GM12801 (cell line): Measurements from ENCODE around the gene NOP56.

Source experiments
- TF ChIP-seq, protein P1 (sequence below): IDR thresholded peaks from one replicate; pipeline ENCODE4 v1.5.1; 2011; ENCODE audit warnings: control low read depth; ENCODE audit not compliant: insufficient read length; ENCODE audit errors: extremely low read depth

Gene NOP56

DNA sequence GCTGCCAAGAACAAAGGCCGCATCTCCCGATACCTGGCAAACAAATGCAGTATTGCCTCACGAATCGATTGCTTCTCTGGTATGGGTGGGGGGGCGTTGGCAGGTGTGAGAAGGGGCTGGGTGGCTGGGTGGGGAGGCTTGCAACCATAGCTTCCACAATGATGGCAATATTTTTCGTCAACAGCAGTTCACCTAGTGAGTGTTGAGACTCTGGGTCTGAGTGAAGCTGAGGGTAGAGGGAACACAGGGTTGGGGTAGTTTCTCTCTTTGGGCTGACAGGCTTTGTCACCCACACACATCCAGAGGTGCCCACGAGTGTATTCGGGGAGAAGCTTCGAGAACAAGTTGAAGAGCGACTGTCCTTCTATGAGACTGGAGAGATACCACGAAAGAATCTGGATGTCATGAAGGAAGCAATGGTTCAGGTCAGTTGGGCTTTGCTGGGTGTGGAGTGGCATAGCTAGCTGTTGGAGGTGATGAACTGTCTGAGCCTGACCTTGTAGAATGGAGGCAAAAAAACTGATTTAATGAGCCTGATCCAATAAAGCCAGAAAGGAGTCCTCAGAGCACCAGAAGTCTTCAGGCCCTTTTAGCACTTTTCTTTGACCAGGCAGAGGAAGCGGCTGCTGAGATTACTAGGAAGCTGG, 4.2 kb downstream of the NOP56 start:
- TF ChIP-seq, protein P1, sequence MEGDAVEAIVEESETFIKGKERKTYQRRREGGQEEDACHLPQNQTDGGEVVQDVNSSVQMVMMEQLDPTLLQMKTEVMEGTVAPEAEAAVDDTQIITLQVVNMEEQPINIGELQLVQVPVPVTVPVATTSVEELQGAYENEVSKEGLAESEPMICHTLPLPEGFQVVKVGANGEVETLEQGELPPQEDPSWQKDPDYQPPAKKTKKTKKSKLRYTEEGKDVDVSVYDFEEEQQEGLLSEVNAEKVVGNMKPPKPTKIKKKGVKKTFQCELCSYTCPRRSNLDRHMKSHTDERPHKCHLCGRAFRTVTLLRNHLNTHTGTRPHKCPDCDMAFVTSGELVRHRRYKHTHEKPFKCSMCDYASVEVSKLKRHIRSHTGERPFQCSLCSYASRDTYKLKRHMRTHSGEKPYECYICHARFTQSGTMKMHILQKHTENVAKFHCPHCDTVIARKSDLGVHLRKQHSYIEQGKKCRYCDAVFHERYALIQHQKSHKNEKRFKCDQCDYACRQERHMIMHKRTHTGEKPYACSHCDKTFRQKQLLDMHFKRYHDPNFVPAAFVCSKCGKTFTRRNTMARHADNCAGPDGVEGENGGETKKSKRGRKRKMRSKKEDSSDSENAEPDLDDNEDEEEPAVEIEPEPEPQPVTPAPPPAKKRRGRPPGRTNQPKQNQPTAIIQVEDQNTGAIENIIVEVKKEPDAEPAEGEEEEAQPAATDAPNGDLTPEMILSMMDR = no peak

DNA sequence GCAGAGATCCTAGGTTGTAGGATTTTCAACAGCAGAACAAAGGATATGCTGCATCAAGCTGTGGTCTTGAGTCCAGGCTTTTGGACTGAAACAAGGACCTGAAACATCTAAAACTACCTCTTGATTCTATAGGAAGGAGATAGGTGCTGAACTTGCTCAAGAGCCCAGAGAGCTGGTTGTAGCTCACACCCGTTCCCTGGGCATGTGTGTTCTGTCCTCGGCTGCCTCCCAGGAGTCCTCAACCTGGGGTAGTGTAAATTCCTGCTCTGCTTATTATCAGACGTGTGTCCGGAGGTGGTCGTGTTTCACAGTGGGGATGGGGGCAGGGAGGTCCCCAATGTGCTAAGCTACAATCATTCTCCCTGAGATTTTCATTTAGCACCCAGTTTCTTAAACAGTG, 4.8 kb downstream of the NOP56 start:
- TF ChIP-seq, protein P1 = no peak

DNA sequence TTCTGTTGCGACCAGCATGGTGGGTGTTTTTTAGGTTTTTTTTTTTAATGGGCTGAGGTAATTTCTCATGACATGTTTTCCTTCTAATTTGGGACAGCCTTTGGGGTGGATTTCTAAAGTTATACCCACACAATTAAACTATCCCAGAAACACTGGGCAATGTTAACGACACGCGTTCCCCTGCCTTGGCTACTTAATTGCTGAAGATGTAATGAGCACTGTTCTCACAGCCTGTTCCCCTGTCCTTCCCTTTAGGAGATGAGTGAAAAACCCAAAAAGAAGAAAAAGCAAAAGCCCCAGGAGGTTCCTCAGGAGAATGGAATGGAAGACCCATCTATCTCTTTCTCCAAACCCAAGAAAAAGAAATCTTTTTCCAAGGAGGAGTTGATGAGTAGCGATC, 5.2 kb downstream of the NOP56 start:
- TF ChIP-seq, protein P1 = no peak

DNA sequence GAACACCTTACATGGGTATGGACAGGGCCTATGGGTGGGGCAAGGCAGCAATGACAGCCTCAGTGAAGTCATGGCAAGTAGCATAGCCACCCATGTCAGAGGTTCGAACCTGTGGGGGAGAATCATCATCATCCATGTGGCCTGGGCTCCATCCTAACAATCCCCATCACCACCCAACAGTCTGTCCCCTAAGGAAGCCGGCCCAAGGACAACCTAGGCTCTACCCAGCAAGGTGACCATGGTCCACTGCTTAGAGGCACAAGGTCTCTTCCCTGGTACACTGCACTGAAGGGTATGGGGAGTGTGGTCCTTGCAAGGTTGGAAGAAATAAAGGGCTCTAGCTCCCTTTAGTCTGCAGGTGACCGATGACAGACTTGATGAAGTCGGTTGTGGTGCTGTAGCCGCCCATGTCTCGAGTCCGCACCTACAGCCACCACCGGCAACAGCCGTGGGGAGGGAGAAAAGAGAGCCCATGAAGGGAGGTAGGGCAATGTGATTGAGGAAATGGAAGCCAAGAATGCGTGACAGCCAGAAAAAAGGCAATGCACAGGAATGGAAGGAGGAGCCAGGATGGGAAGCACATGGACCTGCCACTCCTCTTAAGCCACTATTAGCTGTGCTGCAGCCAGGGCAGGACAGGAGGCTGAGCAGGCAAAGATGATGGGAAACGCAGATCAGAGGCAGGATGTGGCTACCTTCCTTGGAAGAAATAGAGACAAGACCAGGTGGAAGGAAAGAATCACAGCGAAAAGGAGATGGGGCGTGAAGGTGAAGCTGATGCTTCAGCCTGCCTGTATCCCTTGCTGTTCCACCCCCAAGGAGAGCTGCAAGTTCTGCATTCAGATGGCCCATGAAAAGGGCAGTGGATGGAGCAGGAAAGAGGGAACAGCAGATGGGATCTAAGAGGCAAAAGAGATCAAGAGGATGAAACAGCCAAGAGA, 6.3 kb downstream of the NOP56 start:
- TF ChIP-seq, protein P1 = no peak

DNA sequence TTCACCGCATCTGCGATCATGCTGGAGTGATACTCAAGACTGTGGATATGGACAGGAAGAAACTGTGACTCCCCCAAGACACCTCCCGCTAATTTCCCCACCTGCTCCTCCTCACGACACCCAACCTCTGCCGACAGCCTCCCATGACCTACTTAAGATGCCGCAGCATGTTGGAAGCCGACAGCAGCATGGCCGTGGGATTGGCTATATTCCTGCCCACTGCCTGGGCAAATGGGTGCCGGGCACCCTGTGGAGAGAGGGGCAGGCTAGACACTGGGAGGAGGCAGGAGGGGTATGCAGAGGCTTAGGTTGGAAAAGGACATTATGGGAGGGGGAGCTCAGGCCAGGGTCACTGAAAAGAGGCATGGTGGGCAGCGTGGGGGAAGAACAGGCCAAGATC, 7.1 kb downstream of the NOP56 start:
- TF ChIP-seq, protein P1 = no peak

DNA sequence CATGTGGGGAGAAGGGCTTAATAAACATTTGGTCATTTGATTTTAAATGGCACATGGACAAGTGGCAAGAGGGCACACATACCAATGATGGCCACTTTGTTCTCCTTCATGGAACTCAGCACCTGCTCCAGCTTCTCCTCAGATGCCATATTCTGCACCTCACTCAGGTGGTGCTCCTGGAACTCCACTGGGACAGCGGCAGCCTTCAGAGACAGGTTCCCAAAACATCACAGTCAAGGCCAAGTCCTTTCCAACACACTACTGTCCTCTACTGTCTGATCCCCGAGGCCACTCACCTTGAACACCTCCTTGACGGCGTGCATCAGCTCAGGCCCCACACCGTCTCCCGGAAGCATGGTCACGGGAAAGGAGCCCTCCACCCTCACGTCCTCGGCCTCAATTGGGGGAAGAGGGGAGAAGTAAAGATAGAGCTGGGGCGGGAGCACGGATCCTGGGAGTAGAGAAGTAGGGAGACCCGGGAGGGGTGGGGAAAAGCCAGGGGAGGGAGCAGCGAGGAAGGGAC, 11.0 kb downstream of the NOP56 start:
- TF ChIP-seq, protein P1 = no peak

DNA sequence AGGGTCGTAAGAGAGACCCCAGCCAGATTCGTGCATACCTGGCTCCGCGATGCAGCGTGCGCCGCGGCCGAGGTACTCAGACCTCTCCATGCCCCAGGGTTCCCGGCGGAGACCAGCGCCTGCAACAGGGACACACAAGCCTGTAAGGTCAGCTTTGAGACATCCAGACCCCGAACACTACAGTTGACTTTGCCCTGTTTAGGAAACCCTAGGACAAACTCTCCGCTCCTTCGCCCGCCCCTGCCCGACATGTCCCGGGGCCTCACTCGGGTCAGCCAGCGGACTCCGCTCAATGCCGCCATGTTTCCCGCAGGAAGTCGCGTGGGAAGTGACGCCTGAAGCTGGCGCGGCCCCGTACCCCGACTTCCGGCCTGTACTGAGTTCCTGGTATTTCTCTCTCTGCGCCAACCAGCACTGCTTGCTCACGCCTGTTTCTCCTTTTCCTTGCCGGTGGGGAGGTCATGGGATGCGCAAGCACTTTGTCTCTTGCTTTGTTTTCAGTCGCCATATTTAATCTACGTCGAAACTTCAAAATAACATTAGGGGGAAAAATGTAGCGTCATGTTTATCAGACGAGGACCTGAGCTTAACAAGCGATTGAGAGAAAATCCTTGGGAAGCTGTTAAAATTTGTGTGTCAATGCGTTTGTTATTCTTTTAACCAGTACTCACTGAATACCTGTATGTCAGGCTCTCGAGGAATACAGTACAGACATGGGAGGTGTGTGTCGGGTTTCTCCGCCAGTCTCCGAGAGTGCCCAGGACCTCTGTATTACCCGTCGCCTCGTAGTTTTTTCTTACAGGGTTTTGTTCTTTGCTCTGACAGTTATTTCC, 11.7 kb downstream of the NOP56 start, which contains the start of gene IDH3B:
Gene IDH3B (minus strand): TSS at position 330 of the 833 bp plus-strand sequence. CDS start 28 bp downstream, at position 302.
- TF ChIP-seq, protein P1 = no peak
